H9 (cell line): Measurements from ENCODE around the gene RNASE1. TPM values are rescaled to one million over a fixed set of nuclear protein-coding genes. Genes with fewer than 3 reads are reported as not detected.
A peak's percentile ranks its signal among the peaks of the same experiment; 100 is the strongest.

Experiments used
- DNase-seq: peaks from one replicate; pipeline ENCODE4 v3.0.0-alpha.2; 2017
- H2AFZ ChIP-seq: one replicate; pipeline ENCODE4 v1.6.1; 2013; ENCODE audit warnings: mild to moderate bottlenecking, low read length, control low read depth, moderate library complexity
- H2AK5ac ChIP-seq: 2 replicates; pipeline ENCODE4 v1.6.1; 2013; ENCODE audit warnings: low read length, control low read depth, mixed read lengths; ENCODE audit not compliant: insufficient read length
- H2BK120ac ChIP-seq: one replicate; pipeline ENCODE4 v1.6.1; 2013; ENCODE audit warnings: low read depth, mild to moderate bottlenecking, low read length, control low read depth, inconsistent platforms; ENCODE audit not compliant: poor library complexity, severe bottlenecking
- H2BK12ac ChIP-seq: 2 replicates; pipeline ENCODE4 v1.6.1; 2013; ENCODE audit warnings: low read length, control low read depth, mixed read lengths, low read depth; ENCODE audit not compliant: insufficient read length
- H2BK15ac ChIP-seq: 2 replicates; pipeline ENCODE4 v1.6.1; 2013; ENCODE audit warnings: low read depth, low read length, control low read depth
- H2BK20ac ChIP-seq: one replicate; pipeline ENCODE4 v1.6.1; 2013; ENCODE audit warnings: low read depth, mild to moderate bottlenecking, low read length, control low read depth, inconsistent platforms; ENCODE audit not compliant: poor library complexity, severe bottlenecking
- H2BK5ac ChIP-seq: 2 replicates; pipeline ENCODE4 v1.6.1; 2013; ENCODE audit warnings: low read length, control low read depth, mixed read lengths; ENCODE audit not compliant: insufficient read length
- H3K14ac ChIP-seq: 2 replicates; pipeline ENCODE4 v1.6.1; 2013; ENCODE audit warnings: low read length, control low read depth; ENCODE audit not compliant: insufficient read depth
- H3K18ac ChIP-seq: 2 replicates; pipeline ENCODE4 v1.6.1; 2013; ENCODE audit warnings: low read depth, mild to moderate bottlenecking, mixed read lengths, low read length, control low read depth; ENCODE audit not compliant: insufficient read length
- H3K23ac ChIP-seq: 2 replicates; pipeline ENCODE4 v1.6.1; 2013; ENCODE audit warnings: low read length, control low read depth, mixed read lengths, low read depth; ENCODE audit not compliant: insufficient read length
- H3K23me2 ChIP-seq: 2 replicates; pipeline ENCODE4 v1.6.1; 2013; ENCODE audit warnings: low read depth, mild to moderate bottlenecking, mixed read lengths, low read length, control low read depth; ENCODE audit not compliant: insufficient read length, poor library complexity, severe bottlenecking
- H3K27ac ChIP-seq: 2 replicates; pipeline ENCODE4 v1.5.1; 2013; ENCODE audit warnings: low read length, control low read depth, mixed read lengths, low read depth; ENCODE audit not compliant: insufficient read length
- H3K27me3 ChIP-seq: 2 replicates; pipeline ENCODE4 v1.6.1; 2013; ENCODE audit warnings: low read length, control low read depth, inconsistent platforms; ENCODE audit not compliant: insufficient read depth
- H3K4ac ChIP-seq: 2 replicates; pipeline ENCODE4 v1.6.1; 2013; ENCODE audit warnings: low read depth, mild to moderate bottlenecking, control low read depth, inconsistent platforms, low read length, moderate library complexity
- H3K4me1 ChIP-seq: 2 replicates; pipeline ENCODE4 v1.6.1; 2013; ENCODE audit warnings: low read length, control low read depth, inconsistent platforms; ENCODE audit not compliant: insufficient read depth
- H3K4me2 ChIP-seq: 2 replicates; pipeline ENCODE4 v1.6.1; 2013; ENCODE audit warnings: low read length, control low read depth, mixed read lengths; ENCODE audit not compliant: insufficient read length, insufficient read depth
- H3K56ac ChIP-seq: 2 replicates; pipeline ENCODE4 v1.6.1; 2013; ENCODE audit warnings: low read depth, mild to moderate bottlenecking, mixed read lengths, low read length, control low read depth; ENCODE audit not compliant: insufficient read length
- H3K79me1 ChIP-seq: 2 replicates; pipeline ENCODE4 v1.6.1; 2013; ENCODE audit warnings: low read depth, mild to moderate bottlenecking, moderate library complexity, low read length, control low read depth, inconsistent platforms; ENCODE audit not compliant: insufficient read depth, poor library complexity, severe bottlenecking
- H3K79me2 ChIP-seq: 2 replicates; pipeline ENCODE4 v1.6.1; 2013; ENCODE audit warnings: low read length, control low read depth, inconsistent platforms; ENCODE audit not compliant: insufficient read depth
- H3K9ac ChIP-seq: 2 replicates; pipeline ENCODE4 v1.6.1; 2013; ENCODE audit warnings: low read length, control low read depth, mixed read lengths; ENCODE audit not compliant: insufficient read length; ENCODE audit errors: extremely low read depth
- H3K9me3 ChIP-seq: one replicate; pipeline ENCODE4 v1.6.1; 2013; ENCODE audit warnings: low read depth, low read length, inconsistent platforms; ENCODE audit not compliant: control insufficient read depth
- H3T11ph ChIP-seq: one replicate; pipeline ENCODE4 v1.6.1; 2013; ENCODE audit warnings: mild to moderate bottlenecking, low read length, control low read depth, inconsistent platforms
- H4K20me1 ChIP-seq: one replicate; pipeline ENCODE4 v1.6.1; 2013; ENCODE audit not compliant: control insufficient read depth, insufficient read length, insufficient read depth
- H4K5ac ChIP-seq: 2 replicates; pipeline ENCODE4 v1.6.1; 2013; ENCODE audit warnings: low read depth, mild to moderate bottlenecking, mixed read lengths, low read length, control low read depth; ENCODE audit not compliant: insufficient read length
- H4K8ac ChIP-seq: replicated peaks from 2 replicates; pipeline ENCODE4 v1.6.1; 2013; ENCODE audit warnings: low read length, control low read depth, mixed read lengths, low read depth; ENCODE audit not compliant: insufficient read length
- H4K91ac ChIP-seq: 2 replicates; pipeline ENCODE4 v1.6.1; 2013; ENCODE audit warnings: low read depth, mild to moderate bottlenecking, moderate library complexity, mixed read lengths, low read length, control low read depth; ENCODE audit not compliant: insufficient read length
- H3K27ac Mint-ChIP-seq, 3 experiments: 2 replicates in 2 of 3; 3 replicates in 1 of 3; pipeline ENCODE4 v1.8.0; 2020 to 2021; ENCODE audit warnings: mixed read lengths in 3 of 3, mild to moderate bottlenecking in 1 of 3, moderate library complexity in 1 of 3
- H3K27me3 Mint-ChIP-seq: 2 replicates; pipeline ENCODE4 v1.8.0; 2021; ENCODE audit warnings: low read depth, mild to moderate bottlenecking, moderate library complexity, mixed read lengths
- H3K36me3 Mint-ChIP-seq, 3 experiments: 2 replicates in 2 of 3; 3 replicates in 1 of 3; pipeline ENCODE4 v1.8.0; 2020 to 2021; ENCODE audit warnings: low read depth in 3 of 3, mixed read lengths in 3 of 3; ENCODE audit not compliant: insufficient read depth in 1 of 3
- H3K4me1 Mint-ChIP-seq, 2 experiments: 2 replicates each; pipeline ENCODE4 v1.8.0; 2020; ENCODE audit warnings: mixed read lengths in 2 of 2
- H3K4me3 Mint-ChIP-seq, 2 experiments: 2 replicates in 1 of 2; 3 replicates in 1 of 2; pipeline ENCODE4 v1.8.0; 2020 to 2021; ENCODE audit warnings: mild to moderate bottlenecking in 2 of 2, mixed read lengths in 2 of 2, moderate library complexity in 1 of 2
- H3K9me3 Mint-ChIP-seq, 2 experiments: 2 replicates in 1 of 2; 3 replicates in 1 of 2; pipeline ENCODE4 v1.8.0; 2020; ENCODE audit warnings: mild to moderate bottlenecking in 2 of 2, mixed read lengths in 2 of 2, moderate library complexity in 1 of 2
- WGBS: extraction: QIAGEN DNeasy Blood & Tissue Kit; methylation state at CpG from one replicate; pipeline ENCODE4 v1.1.7; 2013; ENCODE audit warnings: missing lambda C conversion rate, low lambda C conversion rate, mixed read lengths; ENCODE audit not compliant: insufficient read length; ENCODE audit errors: extremely low coverage; 5-methylcytosine and 5-hydroxymethylcytosine counted together
- total RNA-seq: library from RNA; stranded (reverse); gene quantifications from 2 replicates; pipeline ENCODE4 v1.2.1, GENCODE V29; 2021
- TF ChIP-seq, protein P1 (sequence below): fragments of 200-600 bp; sonication (generic); conservative IDR thresholded peaks from 3 replicates; pipeline ENCODE4 v1.8.0; 2021; ENCODE audit warnings: antibody characterized with exemption, mild to moderate bottlenecking

The RNASE1 gene
- total RNA-seq, 1 experiment from 2014 or later = 1.2 TPM

DNA sequence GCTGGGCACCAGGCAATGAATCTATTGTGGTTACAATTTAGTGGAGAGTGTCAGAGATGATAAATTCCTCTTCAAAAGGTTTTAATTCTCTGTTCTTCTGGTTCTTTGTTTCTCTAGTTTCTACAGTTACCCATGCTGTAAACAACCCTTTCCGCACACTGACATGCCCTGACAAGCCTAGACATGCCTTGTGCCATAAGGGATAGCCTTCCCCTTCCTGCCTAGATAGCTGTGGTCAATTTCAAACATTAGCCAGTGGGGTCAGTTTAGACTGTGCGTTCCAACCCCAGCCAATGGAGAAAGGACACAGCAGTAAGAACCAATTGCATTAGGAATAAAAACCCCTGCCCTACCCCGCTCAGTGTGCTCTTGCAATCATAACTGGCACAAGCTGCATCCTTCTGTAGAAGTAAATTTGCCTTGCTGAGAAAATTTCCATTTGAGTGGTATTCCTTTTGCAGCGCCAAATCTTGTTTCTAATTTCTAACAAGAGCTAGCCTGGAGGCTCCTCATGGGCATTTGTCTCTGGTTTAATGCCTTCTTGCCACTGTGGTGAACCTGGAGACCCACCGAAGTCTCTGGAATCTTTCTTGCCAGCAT, 50.6 kb downstream of the RNASE1 start:
- no peaks in the 10 kb centered on the region for H3K23me2 ChIP-seq
- Mint-ChIP-seq H3K4me1 (peaks cover 10 to 11% of the 10 kb centered on the region in 2 experiments), H3K4me3 (no peak overlapping the region), H3K36me3 (peaks cover 4 to 23% (median 22%) of the 10 kb centered on the region in 3 experiments; a peak in 5 of 7 replicates), H3K27ac (peak overlapping the region in 1 of 3 experiments; percentile 94; a peak in 2 of 7 replicates), H3K27me3 (peaks cover 2% of the 10 kb centered on the region; the same call in 1 of the 2 replicates), H3K9me3 (peaks cover 10 to 19% of the 10 kb centered on the region in 2 experiments)
- no peak overlapping the region; the same call in 1 of the 2 replicates for H3K4ac ChIP-seq
- H2BK12ac ChIP-seq = no peak overlapping the region
- no peak overlapping the region for H3K27ac ChIP-seq
- H3K9ac ChIP-seq = no peak overlapping the region
- no peak overlapping the region for H2BK20ac ChIP-seq
- no peak overlapping the region for H4K5ac ChIP-seq
- H2BK15ac ChIP-seq = no peak overlapping the region
- H3K4me1 ChIP-seq = no peaks in the 10 kb centered on the region
- H3T11ph ChIP-seq = no peak overlapping the region
- no peaks in the 10 kb centered on the region for H3K79me1 ChIP-seq
- no peak overlapping the region for H2BK5ac ChIP-seq
- no peak overlapping the region for H3K4me2 ChIP-seq
- no peak overlapping the region for H2BK120ac ChIP-seq
- H3K9me3 ChIP-seq = peaks cover 13% of the 10 kb centered on the region
- H3K18ac ChIP-seq = no peak overlapping the region
- H3K56ac ChIP-seq = no peak overlapping the region
- no peak overlapping the region for H4K91ac ChIP-seq
- no peak overlapping the region for H4K8ac ChIP-seq
- no peak overlapping the region for H3K23ac ChIP-seq
- no CpG with 5 or more reads among the region's 5 CpGs for WGBS
- no peak overlapping the region for H2AFZ ChIP-seq
- no peaks in the 10 kb centered on the region; the same call in 1 of the 2 replicates for H3K27me3 ChIP-seq
- TF ChIP-seq, protein P1, sequence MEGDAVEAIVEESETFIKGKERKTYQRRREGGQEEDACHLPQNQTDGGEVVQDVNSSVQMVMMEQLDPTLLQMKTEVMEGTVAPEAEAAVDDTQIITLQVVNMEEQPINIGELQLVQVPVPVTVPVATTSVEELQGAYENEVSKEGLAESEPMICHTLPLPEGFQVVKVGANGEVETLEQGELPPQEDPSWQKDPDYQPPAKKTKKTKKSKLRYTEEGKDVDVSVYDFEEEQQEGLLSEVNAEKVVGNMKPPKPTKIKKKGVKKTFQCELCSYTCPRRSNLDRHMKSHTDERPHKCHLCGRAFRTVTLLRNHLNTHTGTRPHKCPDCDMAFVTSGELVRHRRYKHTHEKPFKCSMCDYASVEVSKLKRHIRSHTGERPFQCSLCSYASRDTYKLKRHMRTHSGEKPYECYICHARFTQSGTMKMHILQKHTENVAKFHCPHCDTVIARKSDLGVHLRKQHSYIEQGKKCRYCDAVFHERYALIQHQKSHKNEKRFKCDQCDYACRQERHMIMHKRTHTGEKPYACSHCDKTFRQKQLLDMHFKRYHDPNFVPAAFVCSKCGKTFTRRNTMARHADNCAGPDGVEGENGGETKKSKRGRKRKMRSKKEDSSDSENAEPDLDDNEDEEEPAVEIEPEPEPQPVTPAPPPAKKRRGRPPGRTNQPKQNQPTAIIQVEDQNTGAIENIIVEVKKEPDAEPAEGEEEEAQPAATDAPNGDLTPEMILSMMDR = no peak
- H3K14ac ChIP-seq = no peak overlapping the region
- H3K79me2 ChIP-seq = no peaks in the 10 kb centered on the region
- peak; percentile 52 for DNase-seq
- peak overlapping the region; percentile 85 for H2AK5ac ChIP-seq
- H4K20me1 ChIP-seq = no peaks in the 10 kb centered on the region

Other genes with a start within 250 kb of the RNASE1 start
- not detected in 2 replicates for gene RNASE9, start 241.8 kb downstream of the RNASE1 start, total RNA-seq
- not detected in 2 replicates for gene RNASE11, start 214.8 kb downstream of the RNASE1 start, total RNA-seq
- gene RNASE12, start 211.5 kb downstream of the RNASE1 start, total RNA-seq = not detected in 2 replicates
- not detected in 2 replicates for gene OR6S1, start 161.2 kb downstream of the RNASE1 start, total RNA-seq
- not detected in 2 replicates for gene RNASE4, start 118.3 kb downstream of the RNASE1 start, total RNA-seq
- 3.2 and 3.8 TPM in 2 replicates for gene ANG, start 114.1 kb downstream of the RNASE1 start, total RNA-seq
- not detected in 2 replicates for gene EDDM3A, start 57.0 kb downstream of the RNASE1 start, total RNA-seq
- gene EDDM3B, start 34.4 kb downstream of the RNASE1 start, total RNA-seq = not detected in 2 replicates
- not detected in 2 replicates for gene RNASE6, start 21.6 kb downstream of the RNASE1 start, total RNA-seq
- gene RNASE3, start 88.5 kb upstream of the RNASE1 start, total RNA-seq = not detected in 2 replicates
- gene RNASE2, start 152.6 kb upstream of the RNASE1 start, total RNA-seq = not detected in 2 replicates
- 77.9 and 81.4 TPM in 2 replicates for gene METTL17, start 187.1 kb upstream of the RNASE1 start, total RNA-seq
- not detected in 2 replicates for gene SLC39A2, start 196.4 kb upstream of the RNASE1 start, total RNA-seq
- gene NDRG2, start 222.2 kb upstream of the RNASE1 start, total RNA-seq = 18.1 and 20.6 TPM in 2 replicates
- not detected in 2 replicates for gene TPPP2, start 227.4 kb upstream of the RNASE1 start, total RNA-seq
- gene RNASE13, start 232.0 kb upstream of the RNASE1 start, total RNA-seq = not detected in 2 replicates
- gene RNASE7, start 239.5 kb upstream of the RNASE1 start, total RNA-seq = not detected in 2 replicates